Esophagus muscularis mucosa (tissue), 4 donors: ENCODE measurements around the gene TTBK1.

Source experiments
- CTCF ChIP-seq, 3 experiments: fragments of 200-600 bp in 2 of 3; fragments of 450-650 bp in 1 of 3; sonication (generic) in 2 of 3; IDR thresholded peaks; one replicate each; pipeline ENCODE4 v1.5.1; 2017 to 2019; ENCODE audit warnings: antibody characterized with exemption in 3 of 3, mild to moderate bottlenecking in 2 of 3, moderate library complexity in 1 of 3
- EP300 ChIP-seq: sonication (generic); formaldehyde crosslinking; IDR thresholded peaks from one replicate; pipeline ENCODE4 v1.6.1; 2017; ENCODE audit warnings: antibody characterized with exemption
- POLR2A ChIP-seq: fragments of 450-650 bp; IDR thresholded peaks from one replicate; pipeline ENCODE4 v1.6.1; 2017; ENCODE audit warnings: antibody characterized with exemption, moderate library complexity, mild to moderate bottlenecking, low read depth
- POLR2AphosphoS5 ChIP-seq, 2 donors: sonication (generic); formaldehyde crosslinking; IDR thresholded peaks; one replicate each; pipeline ENCODE4 v1.6.1; 2017; ENCODE audit warnings: antibody characterized with exemption in 2 of 2

- TF ChIP-seq POLR2A, result no peak
- no peak for TF ChIP-seq CTCF (IDR thresholded peaks at IDR 0.05)
- no peak for TF ChIP-seq POLR2AphosphoS5 (IDR thresholded peaks at IDR 0.05)
- no peak for TF ChIP-seq EP300
These were observed 38.8 kb downstream of the TTBK1 start for GRCh38 chr6:43282060-43282459.
